GM13976 (cell line): ENCODE data around the gene LCN6.
"Not testable (repeated sequence)": the region's sequence is repeated elsewhere in the genome, so short reads cannot be mapped to it uniquely, and the experiment has no call there.

Experiments
- DNase-seq: peaks from one replicate; pipeline ENCODE4 v3.0.0; 2012; ENCODE audit warnings: low spot score
- in situ Hi-C: fragments of 300-500 bp; cut with MboI; formaldehyde crosslinking; loops from one replicate; pipeline ENCODE4 v1.12.0; 2022; ENCODE audit warnings: low sequenced_read_pairs, mixed read lengths, inconsistent platforms; ENCODE audit not compliant: unreplicated experiment
- TF ChIP-seq, protein P1 (sequence below): IDR thresholded peaks from 2 replicates; pipeline ENCODE4 v1.5.1; 2012; ENCODE audit warnings: borderline replicate concordance, mild to moderate bottlenecking; ENCODE audit not compliant: insufficient read depth; ENCODE audit errors: extremely low read depth, missing control alignments, control extremely low read depth

LCN6 gene

DNA sequence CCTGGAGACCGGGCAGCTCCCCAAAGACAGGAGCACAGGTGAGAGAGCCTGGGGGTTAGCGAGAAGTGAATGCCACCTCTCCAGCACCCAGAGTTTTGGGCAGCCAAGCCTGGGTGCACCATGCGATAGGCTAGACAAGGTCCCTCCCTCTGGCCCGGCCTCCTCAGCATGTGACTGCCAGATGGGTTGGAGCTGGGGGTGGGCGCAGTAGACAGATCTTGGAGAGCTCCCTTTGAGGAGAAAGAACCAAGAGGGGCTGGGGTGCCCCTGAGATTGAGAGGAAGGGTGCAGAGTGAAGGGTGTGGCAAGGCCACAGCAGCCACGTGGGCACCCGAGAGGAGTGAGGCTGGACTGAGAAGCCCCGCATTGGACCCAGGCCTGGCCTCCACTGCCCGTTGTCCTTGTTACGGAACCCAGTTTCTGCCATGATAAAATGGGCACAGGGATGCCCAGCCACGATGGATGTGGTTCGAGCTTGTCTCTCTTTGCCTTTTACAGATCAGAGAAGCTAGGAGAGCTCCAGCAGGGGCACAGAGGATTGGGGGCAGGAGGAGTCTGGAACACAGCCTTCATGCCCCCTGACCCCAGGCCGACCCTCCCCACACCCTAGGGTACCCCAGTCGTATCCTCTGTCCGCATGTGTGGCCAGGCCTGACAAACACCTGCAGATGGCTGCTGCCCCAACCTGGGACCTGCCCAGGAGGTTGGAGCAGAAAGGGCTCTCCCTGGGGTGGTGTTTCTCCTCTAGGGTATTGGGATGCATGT, 44.2 kb upstream of the LCN6 start:
- in situ Hi-C loops = no loop called here
- DNase-seq = no peak

DNA sequence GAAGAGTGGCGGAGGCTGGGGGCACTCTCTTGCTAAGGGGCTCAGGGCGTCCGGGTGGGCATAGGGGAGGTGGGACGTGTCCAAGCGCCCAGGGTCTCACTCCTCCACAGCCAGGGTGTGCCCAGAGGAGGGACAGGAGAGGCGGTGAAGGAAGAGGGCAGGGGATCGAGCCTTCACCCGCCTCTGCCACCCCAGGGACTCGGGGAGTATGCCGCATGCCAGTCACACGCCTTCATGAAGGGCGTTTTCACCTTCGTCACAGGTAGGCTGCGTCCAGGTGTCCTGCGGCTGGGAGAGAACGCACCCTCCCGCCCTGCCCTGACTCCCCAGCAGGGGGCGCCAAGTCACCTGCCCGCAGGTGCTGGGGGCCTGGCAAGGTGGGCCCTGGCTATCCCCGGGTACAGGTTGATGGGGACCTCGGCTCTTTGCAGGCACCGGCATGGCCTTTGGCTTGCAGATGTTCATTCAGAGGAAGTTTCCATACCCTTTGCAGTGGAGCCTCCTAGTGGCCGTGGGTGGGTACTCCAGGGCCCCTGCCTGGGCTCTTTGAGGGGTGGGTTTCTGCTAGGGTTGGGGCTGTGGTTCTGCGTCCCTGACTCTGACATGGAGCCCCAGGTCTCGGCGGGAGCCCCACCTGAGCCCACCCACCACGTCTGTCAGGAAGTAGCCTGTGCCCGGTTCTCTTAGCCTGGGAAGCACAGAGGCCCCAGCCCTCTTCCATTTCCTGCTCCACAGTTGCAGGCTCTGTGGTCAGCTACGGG, 43.4 kb upstream of the LCN6 start:
- TF ChIP-seq, protein P1, sequence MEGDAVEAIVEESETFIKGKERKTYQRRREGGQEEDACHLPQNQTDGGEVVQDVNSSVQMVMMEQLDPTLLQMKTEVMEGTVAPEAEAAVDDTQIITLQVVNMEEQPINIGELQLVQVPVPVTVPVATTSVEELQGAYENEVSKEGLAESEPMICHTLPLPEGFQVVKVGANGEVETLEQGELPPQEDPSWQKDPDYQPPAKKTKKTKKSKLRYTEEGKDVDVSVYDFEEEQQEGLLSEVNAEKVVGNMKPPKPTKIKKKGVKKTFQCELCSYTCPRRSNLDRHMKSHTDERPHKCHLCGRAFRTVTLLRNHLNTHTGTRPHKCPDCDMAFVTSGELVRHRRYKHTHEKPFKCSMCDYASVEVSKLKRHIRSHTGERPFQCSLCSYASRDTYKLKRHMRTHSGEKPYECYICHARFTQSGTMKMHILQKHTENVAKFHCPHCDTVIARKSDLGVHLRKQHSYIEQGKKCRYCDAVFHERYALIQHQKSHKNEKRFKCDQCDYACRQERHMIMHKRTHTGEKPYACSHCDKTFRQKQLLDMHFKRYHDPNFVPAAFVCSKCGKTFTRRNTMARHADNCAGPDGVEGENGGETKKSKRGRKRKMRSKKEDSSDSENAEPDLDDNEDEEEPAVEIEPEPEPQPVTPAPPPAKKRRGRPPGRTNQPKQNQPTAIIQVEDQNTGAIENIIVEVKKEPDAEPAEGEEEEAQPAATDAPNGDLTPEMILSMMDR = peak; percentile 76
- DNase-seq = peak; percentile 63
- in situ Hi-C loops = no loop called here

More for the DNA sequence above, 44.2 kb upstream of the LCN6 start:
- TF ChIP-seq, protein P1 = no peak

DNA sequence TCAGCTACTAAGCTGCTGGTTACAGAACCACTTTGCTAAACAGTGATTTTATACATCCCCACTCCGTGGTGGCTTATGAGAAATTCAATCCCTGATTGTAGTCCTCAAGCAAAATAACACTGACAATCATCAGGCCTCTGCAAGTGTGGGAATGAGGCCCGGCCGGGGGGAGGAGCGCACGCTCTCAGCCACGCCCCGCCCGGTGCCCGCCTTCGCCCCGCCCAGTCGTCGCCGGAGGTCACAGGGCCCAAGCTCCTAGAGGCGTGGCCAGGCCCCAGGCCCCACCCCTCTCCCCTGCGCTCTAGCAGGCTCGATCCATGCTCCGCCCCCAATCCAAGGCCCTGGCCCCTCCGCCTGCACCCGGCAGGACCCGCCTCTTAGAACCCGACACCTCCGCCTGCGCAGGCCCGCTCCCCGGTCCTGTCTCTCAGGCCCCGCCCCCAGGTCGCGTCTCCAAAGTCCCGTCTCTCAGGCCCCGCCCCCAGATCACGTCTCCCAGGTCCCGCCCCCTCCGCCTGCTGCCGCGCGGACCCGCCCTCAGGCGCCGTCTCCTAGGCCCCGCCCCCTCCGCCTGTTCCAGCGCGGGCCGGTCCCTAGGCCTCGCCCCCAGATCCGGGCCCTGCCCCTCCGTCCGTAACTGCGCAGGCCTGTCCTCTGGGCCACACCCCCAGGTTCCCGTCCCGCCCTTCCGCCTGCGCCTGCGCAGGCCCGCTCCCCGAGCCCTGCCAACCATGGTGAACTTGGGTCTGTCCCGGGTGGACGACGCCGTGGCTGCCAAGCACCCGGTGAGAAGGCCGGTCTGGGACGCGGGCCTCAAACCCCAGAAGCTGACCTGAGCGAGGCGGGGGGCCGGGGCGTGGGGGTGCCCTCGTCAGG, 42.6 kb upstream of the LCN6 start, which contains the start of gene TMEM141:
Gene TMEM141, plus strand, starts transcription at position 705 of the 876 bp plus-strand sequence. Its CDS starts 27 bp downstream, at position 732.
- TF ChIP-seq, protein P1 = no peak
- peak; percentile 99 for DNase-seq
- in situ Hi-C loops = no loop called here

DNA sequence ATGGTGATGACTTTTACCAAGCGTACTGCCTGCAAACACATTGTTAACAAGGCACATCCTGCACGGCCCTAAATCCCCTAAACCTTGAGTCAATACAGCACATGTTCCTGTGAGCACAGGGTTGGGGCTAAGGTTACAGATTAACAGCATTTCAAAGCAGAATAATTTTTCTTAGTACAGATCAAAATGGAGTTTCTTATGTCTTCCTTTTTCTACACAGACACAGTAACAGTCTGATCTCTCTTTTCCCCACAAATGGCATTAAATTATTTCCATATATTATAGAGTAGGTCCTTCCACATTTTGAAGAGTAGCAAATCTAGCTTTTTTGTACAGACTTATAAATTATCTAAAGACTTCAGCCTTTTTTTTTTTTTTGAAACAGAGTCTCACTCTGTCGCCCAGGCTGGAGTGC, 41.2 kb upstream of the LCN6 start:
- DNase-seq = no peak
- in situ Hi-C loops = no loop called here
- TF ChIP-seq, protein P1 = no peak

DNA sequence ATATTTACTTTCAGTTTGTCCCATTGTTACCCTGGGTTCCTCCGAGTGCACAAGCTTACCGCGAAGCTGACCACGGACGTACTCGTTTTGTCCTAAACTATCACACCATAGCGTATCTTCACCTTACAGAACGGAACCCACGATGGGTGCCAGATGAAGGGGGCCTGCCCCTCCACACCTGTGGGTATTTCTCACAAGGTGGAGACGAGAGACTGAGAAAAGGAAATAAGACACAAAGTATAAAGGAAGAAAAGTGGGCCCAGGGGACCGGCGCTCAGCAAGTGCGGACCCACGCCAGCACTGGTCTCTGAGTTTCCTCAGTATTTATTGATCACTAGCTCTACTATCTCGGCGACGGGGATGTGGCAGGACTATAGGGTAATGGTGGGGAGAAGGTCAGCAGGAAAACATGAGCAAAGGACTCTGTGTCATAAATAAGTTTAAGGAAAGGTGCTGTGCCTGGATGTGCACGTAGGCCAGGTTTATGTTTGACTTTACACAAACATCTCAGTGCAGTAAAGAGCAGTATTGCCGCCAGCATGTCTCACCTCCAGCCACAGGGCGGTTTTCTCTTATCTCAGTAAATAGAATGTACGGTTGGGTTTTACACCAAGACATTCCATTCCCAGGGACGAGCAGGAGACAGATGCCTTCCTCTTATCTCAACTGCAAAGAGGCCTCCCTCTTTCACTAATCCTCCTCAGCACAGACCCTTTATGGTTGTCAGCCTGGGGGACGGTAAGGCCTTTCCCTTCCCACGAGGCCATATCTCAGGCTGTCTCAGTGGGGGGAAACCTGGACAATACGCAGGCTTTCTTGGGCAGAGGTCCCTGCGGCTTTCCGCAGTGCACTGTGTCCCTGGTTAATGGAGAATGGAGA, 40.6 kb upstream of the LCN6 start:
- DNase-seq, in situ Hi-C loops: not testable (repeated sequence)

DNA sequence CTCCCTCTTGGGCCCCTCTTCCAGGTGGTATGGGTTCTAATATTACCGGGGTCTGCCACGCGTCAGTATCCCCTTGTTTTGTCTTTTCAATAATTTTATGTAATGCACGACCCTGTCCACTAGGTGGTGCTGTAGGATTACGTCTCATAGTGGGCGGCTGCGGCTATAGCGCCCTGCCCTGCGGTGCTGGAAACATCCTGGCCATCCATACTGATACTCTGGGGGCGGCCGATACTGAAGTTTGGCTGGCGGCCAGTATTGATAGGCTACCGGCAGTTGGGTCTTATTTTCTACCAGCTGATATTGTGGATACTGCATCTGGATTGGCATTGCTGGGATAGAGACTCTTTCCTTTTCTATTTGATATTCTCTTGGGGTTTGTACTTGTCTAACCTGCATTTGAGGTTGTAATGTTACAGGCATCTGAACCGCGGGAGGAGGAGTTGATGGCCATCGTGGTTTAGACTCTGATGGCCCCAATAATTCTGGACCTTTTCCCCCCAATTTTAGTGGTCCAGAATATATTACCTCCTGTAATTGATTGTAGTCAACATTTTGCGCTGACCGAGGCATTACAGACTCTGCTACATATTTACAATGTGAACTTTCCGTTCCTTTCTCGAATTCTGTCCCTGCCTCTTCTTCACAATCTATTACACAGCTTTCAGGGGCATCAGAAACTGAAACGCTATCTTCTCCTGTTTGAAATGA, 39.5 kb upstream of the LCN6 start:
- TF ChIP-seq, protein P1 = peak; percentile 88
- in situ Hi-C loops = no loop called here
- DNase-seq = peak; percentile 68

DNA sequence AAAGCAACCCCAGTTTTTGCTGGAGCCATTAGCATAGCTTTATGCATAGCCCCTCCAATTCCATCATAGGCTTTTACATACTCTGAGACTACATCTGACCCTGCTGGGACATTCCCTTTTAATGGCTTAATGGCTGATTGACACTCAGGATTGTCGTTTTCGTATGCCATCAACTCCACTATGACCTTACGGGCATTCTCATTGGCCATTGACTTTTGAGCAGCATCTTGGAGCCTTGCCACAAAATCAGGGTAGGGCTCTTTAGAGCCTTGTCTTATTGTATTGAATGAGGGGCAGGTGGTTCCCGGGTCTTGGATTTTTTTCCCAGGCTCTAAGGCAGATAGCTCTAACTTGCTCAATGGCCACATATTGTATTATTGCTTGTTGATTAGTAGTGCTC, 38.7 kb upstream of the LCN6 start:
- DNase-seq, in situ Hi-C loops: not testable (repeated sequence)
